Measurements from ENCODE around the gene SEPTIN1. TPM values are rescaled to one million over a fixed set of nuclear protein-coding genes. Genes with fewer than 3 reads are reported as not detected.
A peak's percentile ranks its signal among the peaks of the same experiment; 100 is the strongest.

The SEPTIN1 gene
- total and polyA plus RNA-seq, 7 experiments from 2014 or later, result 176 to 355 (median 201) TPM

DNA sequence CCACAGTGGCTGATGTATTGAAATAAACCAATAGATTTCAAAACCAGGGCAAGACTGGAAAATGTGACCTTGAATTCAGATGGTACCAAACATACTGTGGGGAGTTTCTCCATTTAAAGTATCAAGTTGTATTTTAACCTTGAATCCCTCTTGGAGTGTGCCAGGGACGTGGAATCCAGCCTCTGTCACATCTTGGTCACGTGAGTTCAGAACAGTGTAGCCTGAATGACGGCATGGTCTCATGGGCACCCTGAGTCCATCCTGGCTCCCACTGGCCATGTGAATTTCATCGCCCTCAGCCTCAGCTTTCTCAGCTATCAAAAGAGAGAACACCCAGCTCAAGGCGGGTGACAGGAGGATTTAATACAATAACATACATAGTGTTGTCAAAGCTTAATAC is 31.8 kb upstream of the SEPTIN1 start:
- no peak for ATAC-seq
- H3K27ac ChIP-seq (ENCODE audit: low read depth, low read length), result no peak overlapping the region
- Mint-ChIP-seq H3K4me3 (no peak overlapping the region), H3K27me3 (no peaks in the 10 kb centered on the region), H3K27ac (peak overlapping the region in 1 of 9 donors; percentile 10), H3K36me3 (peaks cover 0 to 5% (median 4%) of the 10 kb centered on the region in 5 donors), H3K4me1 (peaks cover 11 to 40% (median 27%) of the 10 kb centered on the region in 7 donors), H3K9me3 (no peaks in the 10 kb centered on the region)
- intact Hi-C loops (cut with micrococcal nuclease), result loop anchor here in 1 of 2 donors (10.0 kb wide), 1 partner anchor 609 kb away; the partner anchor contains the start of gene MAZ
- H3K36me3 ChIP-seq (ENCODE audit: control insufficient read depth in 2 of 3, insufficient read depth in 3 of 3, low read length in 3 of 3), result peaks cover 0 to 13% (median 0%) of the 10 kb centered on the region in 3 experiments
- H3K4me1 ChIP-seq (ENCODE audit: control insufficient read depth in 2 of 2, insufficient read depth in 2 of 2, low read length in 2 of 2), result peaks cover 6 to 14% of the 10 kb centered on the region in 2 donors
- H3K4me3 ChIP-seq (ENCODE audit: low read length), result no peak overlapping the region
- no peak for DNase-seq
- H3K9me3 ChIP-seq (ENCODE audit: control insufficient read depth in 2 of 3, low read length in 3 of 3), result no peaks in the 10 kb centered on the region
- H3K27me3 ChIP-seq (ENCODE audit: control insufficient read depth in 2 of 2, insufficient read depth in 2 of 2, low read length in 2 of 2), result no peaks in the 10 kb centered on the region
- POLR2A ChIA-PET, result interaction anchor here (0.6 kb wide), 1 partner anchor 164 kb away, joined by 4 read pairs; no protein-coding TSS in a partner anchor
- CTCF ChIA-PET, result interaction anchor here (0.6 kb wide), 1 partner anchor 40 kb away, joined by 4 read pairs; the partner anchor contains the start of gene MYL11

DNA sequence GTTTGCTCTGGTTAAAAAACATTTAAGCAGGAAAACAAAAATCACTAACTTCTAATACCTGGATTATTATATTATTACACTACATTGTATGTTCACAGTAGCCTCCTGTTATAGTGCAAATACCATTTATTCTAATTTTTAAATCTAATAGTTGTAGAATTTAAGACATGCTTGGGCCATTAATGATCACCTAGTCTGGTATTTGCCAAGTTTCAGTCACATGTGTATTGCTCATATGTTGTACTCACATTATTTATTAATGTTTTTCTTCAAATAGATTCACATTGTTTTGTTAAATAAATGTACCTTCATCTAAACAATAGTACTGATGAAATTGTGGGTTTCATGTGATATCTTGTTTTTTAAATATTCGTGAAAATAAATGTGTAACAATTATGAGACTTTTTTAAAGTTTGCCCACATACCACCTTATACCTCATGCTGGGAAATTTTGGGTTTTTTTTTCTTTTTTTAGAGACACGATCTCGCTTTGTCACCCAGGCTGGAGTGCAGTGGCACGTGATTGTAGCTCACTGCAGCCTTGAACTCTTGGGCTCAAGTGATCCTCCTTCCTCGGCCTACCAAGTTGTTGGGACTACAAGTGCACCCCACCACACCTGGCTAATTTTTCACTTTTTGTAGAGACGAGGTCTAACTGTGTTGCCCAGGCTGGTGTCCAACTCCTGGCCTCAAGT is 30.9 kb upstream of the SEPTIN1 start:
- no peaks in the 10 kb centered on the region for H3K27me3 ChIP-seq (ENCODE audit: control insufficient read depth in 2 of 2, insufficient read depth in 2 of 2, low read length in 2 of 2)
- Mint-ChIP-seq H3K27me3 (no peaks in the 10 kb centered on the region), H3K4me3 (no peak overlapping the region), H3K9me3 (no peaks in the 10 kb centered on the region), H3K4me1 (peaks cover 20 to 41% (median 27%) of the 10 kb centered on the region in 7 donors), H3K36me3 (peaks cover 0 to 5% (median 4%) of the 10 kb centered on the region in 5 donors), H3K27ac (peak overlapping the region in 1 of 9 donors; percentile 10)
- ATAC-seq (no peak), DNase-seq (no peak)
- H3K4me1 ChIP-seq (ENCODE audit: control insufficient read depth in 2 of 2, insufficient read depth in 2 of 2, low read length in 2 of 2), result peaks cover 2 to 13% of the 10 kb centered on the region in 2 donors
- H3K9me3 ChIP-seq (ENCODE audit: control insufficient read depth in 2 of 3, low read length in 3 of 3), result no peaks in the 10 kb centered on the region
- ChIA-PET CTCF (no interaction called here), POLR2A (no interaction called here)
- no peak overlapping the region for H3K4me3 ChIP-seq (ENCODE audit: low read length)
- peaks cover 0 to 13% (median 0%) of the 10 kb centered on the region in 3 experiments for H3K36me3 ChIP-seq (ENCODE audit: control insufficient read depth in 2 of 3, insufficient read depth in 3 of 3, low read length in 3 of 3)
- intact Hi-C loops (cut with micrococcal nuclease), result loop anchor here in 1 of 2 donors (10.0 kb wide), 1 partner anchor 608 kb away; the partner anchor contains the start of gene MAZ
- H3K27ac ChIP-seq (ENCODE audit: low read depth, low read length), result no peak overlapping the region

DNA sequence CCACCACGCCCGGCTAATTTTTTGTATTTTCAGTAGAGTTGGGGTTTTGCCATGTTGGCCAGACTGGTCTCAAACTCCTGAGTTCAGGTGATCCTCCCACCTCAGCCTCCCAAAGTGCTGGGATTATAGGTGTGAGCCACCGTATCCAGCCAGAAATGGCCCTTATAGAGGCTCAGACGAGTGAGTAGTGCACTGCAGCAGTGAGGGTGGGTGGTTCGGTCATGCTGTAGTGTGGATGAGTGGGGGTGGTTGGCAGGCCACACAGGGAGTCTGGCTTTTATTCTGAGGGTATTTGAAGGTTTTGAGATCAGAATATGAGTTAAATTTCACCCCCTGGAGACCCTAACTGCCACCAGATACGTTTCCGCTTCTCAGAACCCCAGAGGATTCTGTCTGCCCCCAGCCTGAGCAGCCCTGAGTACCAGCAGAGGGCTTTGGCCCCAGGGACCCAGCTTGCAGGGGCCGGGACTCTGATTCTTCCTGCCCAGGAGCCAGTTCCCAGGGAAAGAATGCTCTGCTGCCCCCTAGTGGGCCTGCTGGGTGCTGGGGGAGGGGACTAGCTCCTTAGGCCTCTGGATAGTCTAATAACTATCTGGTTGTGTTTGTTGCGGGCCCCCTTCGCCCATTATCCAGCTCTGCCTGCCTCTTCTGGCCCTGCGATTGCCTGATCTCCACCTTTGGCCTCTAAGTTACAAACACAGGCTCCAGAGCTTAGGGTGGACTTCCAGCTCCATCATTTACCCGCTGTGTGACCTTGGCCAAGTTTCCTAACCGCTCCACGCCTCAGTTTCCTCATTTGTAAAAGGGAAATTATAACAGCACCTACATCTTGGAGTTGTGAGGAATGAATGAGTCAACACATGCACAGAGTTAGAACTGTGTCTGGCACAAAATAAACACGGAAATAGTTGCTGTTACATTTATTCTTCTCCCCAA is 27.0 kb upstream of the SEPTIN1 start:
- DNase-seq (peak; percentile 83 to 96 (median 88)), ATAC-seq (peak; percentile 82)
- Mint-ChIP-seq H3K27me3 (peaks cover 0 to 4% (median 0%) of the 10 kb centered on the region in 5 donors), H3K27ac (peak overlapping the region in 8 of 9 donors; percentile 45 to 75 (median 60)), H3K4me1 (peaks cover 21 to 32% (median 27%) of the 10 kb centered on the region in 7 donors), H3K9me3 (peaks cover 0 to 5% (median 0%) of the 10 kb centered on the region in 11 donors), H3K4me3 (peak overlapping the region; percentile 40 to 96 (median 54)), H3K36me3 (peaks cover 0 to 5% (median 4%) of the 10 kb centered on the region in 5 donors)
- H3K4me3 ChIP-seq (ENCODE audit: low read length), result no peak overlapping the region
- ChIA-PET CTCF (interaction anchor here (0.6 to 2.0 kb wide), 30 partner anchors 9 to 367 kb away, joined by 3 to 13 read pairs (median 4); partner anchors contain the start of genes DCTPP1, SEPTIN1, TBC1D10B and TBX6), POLR2A (interaction anchor here (0.6 to 9.0 kb wide), 17 partner anchors 8 to 437 kb away, joined by 3 to 156 read pairs (median 4); partner anchors contain the start of genes CORO1A, DCTPP1, SEPTIN1 and TBC1D10B)
- H3K36me3 ChIP-seq (ENCODE audit: control insufficient read depth in 2 of 3, insufficient read depth in 3 of 3, low read length in 3 of 3), result peaks cover 0 to 13% (median 0%) of the 10 kb centered on the region in 3 experiments
- H3K27ac ChIP-seq (ENCODE audit: low read depth, low read length), result peak overlapping the region; percentile 74
- no peaks in the 10 kb centered on the region for H3K27me3 ChIP-seq (ENCODE audit: control insufficient read depth in 2 of 2, insufficient read depth in 2 of 2, low read length in 2 of 2)
- intact Hi-C loops (cut with micrococcal nuclease), result loop anchor here (1.0 to 10.0 kb wide), 12 partner anchors 39 to 605 kb away; partner anchors contain the start of genes ALDOA (in 2 of the 2), CD2BP2 (in 1 of the 2), MAPK3 (in 1 of the 2) and MAZ (in 1 of the 2)
- H3K4me1 ChIP-seq (ENCODE audit: control insufficient read depth in 2 of 2, insufficient read depth in 2 of 2, low read length in 2 of 2), result peaks cover 0 to 12% of the 10 kb centered on the region in 2 donors
- H3K9me3 ChIP-seq (ENCODE audit: control insufficient read depth in 2 of 3, low read length in 3 of 3), result no peaks in the 10 kb centered on the region

DNA sequence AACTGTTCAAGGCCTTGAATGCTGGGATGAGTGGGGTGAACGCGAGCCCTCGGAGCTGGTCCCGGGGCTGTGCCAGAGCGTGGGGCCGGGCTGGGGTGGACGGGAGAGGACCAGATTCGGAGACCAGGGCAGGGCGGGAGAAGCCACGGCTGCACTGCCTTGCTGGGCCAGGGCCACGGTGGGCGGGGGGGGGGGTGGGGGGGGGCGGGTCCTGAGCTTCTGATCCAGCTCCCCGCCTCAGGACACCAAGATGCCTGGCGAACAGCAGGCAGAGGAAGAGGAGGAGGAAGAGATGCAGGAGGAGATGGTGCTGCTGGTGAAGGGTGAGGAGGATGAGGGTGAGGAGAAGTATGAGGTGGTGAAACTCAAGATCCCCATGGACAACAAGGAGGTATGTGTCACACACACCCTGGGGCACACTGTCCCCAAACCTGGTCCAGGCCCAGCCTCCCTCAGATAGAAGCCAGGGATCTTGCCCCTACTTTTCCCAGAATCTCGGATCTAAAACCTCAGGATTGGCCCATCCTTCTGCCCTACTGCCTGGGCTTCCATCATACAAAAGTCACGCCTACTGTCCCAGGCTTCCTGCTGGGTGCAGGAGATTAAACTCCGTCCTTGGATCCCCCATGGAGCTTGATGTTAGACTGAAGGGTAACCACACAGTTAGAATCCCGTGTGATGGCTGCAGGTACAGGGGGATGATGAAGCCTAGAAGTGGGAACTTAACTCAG is 25.6 kb upstream of the SEPTIN1 start:
- H3K4me3 ChIP-seq (ENCODE audit: low read length), result peak overlapping the region; percentile 85
- CTCF ChIA-PET, result interaction anchor here (0.5 to 2.7 kb wide), 11 partner anchors 10 to 343 kb away, joined by 3 to 11 read pairs (median 4); partner anchors contain the start of genes FBRS, SEPTIN1, TBC1D10B and ZNF48

DNA sequence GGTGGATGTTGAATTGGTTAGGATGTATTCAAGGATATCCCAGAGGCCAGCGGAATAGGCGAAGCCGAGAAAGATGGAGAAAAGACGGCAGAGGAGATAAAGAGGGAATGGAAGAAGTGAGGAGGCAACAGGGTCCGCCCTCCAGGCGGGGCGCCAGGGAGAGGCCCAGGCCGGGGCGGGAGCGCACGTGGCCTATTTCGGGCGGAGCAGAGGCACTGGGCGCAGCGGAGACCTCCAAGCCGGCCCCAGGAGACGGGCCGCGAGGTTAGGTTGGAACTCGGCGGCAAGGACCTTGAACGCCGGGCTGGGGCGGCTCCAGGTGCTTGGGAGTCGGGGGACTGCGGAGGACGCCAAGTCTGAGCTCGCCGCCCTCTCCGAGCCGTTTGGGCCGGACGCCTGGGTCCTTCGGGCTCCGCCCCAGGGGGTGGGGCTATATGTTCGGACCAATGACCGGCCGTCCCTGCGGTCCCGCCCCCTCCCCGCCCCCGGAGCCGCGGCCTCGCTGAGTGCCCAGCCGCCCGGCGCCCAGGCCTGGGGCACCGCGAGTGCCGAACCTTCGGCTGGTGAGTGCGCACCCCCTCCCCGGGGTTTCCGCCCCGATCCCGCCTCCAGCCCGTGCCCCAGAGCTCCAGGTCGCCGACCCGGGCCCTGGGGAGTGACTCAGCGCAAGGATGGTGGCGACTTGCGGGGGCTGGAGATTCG is 24.9 kb upstream of the SEPTIN1 start, which contains the start of gene ZNF771:
TSS of gene ZNF771 (plus strand) at position 505 of the 702 bp plus-strand sequence. CDS start 448 bp downstream, outside the sequence.
- Histone ChIP-seq H3K9me3 (ENCODE audit: control insufficient read depth in 2 of 3, low read length in 3 of 3) (no peaks in the 10 kb centered on the region), H3K27me3 (ENCODE audit: control insufficient read depth in 2 of 2, insufficient read depth in 2 of 2, low read length in 2 of 2) (no peaks in the 10 kb centered on the region), H3K27ac (ENCODE audit: low read depth, low read length) (peak within 1 kb of the TSS; percentile 74), H3K4me3 (ENCODE audit: low read length) (peak within 1 kb of the TSS; percentile 85), H3K36me3 (ENCODE audit: control insufficient read depth in 2 of 3, insufficient read depth in 3 of 3, low read length in 3 of 3) (peaks cover 0 to 10% (median 0%) of the 10 kb centered on the region in 3 experiments), H3K4me1 (ENCODE audit: control insufficient read depth in 2 of 2, insufficient read depth in 2 of 2, low read length in 2 of 2) (peaks cover 0 to 12% of the 10 kb centered on the region in 2 donors)
- ATAC-seq (peak; percentile 93), DNase-seq (peak; percentile 66 to 93 (median 69))
- intact Hi-C loops (cut with micrococcal nuclease), result loop anchor here (1.0 to 10.0 kb wide), 13 partner anchors 10 to 432 kb away; partner anchors contain the start of genes MAPK3 (in 2 of the 2), SEPTIN1 (in 2 of the 2), ZNF48 (in 2 of the 2) and ALDOA (in 1 of the 2)
- Mint-ChIP-seq H3K4me1 (peaks cover 21 to 31% (median 27%) of the 10 kb centered on the region in 7 donors), H3K36me3 (peaks cover 0 to 5% (median 4%) of the 10 kb centered on the region in 5 donors), H3K9me3 (peaks cover 0 to 5% (median 0%) of the 10 kb centered on the region in 11 donors), H3K27me3 (peaks cover 0 to 4% (median 0%) of the 10 kb centered on the region in 5 donors), H3K4me3 (peak within 1 kb of the TSS; percentile 87 to 100 (median 97)), H3K27ac (peak within 1 kb of the TSS; percentile 83 to 97 (median 95))
- CTCF ChIA-PET, result interaction anchor here (0.7 to 2.7 kb wide), 10 partner anchors 9 to 495 kb away, joined by 3 to 11 read pairs (median 4); partner anchors contain the start of genes DCTPP1, SEPTIN1, TBC1D10B and ZNF48
- POLR2A ChIA-PET, result interaction anchor here (0.5 to 9.0 kb wide), 22 partner anchors 9 to 340 kb away, joined by 3 to 156 read pairs (median 4); partner anchors contain the start of genes CD2BP2, DCTPP1, SEPTIN1 and TBC1D10B

More for the DNA sequence above, 25.6 kb upstream of the SEPTIN1 start:
- ATAC-seq (no peak), DNase-seq (no peak)
- H3K4me1 ChIP-seq (ENCODE audit: control insufficient read depth in 2 of 2, insufficient read depth in 2 of 2, low read length in 2 of 2), result peaks cover 0 to 12% of the 10 kb centered on the region in 2 donors
- no peaks in the 10 kb centered on the region for H3K9me3 ChIP-seq (ENCODE audit: control insufficient read depth in 2 of 3, low read length in 3 of 3)
- H3K27ac ChIP-seq (ENCODE audit: low read depth, low read length), result peak overlapping the region; percentile 74
- H3K27me3 Mint-ChIP-seq, result peaks cover 0 to 4% (median 0%) of the 10 kb centered on the region in 5 donors
- peaks cover 0 to 5% (median 4%) of the 10 kb centered on the region in 5 donors for H3K36me3 Mint-ChIP-seq
- peaks cover 0 to 10% (median 0%) of the 10 kb centered on the region in 3 experiments for H3K36me3 ChIP-seq (ENCODE audit: control insufficient read depth in 2 of 3, insufficient read depth in 3 of 3, low read length in 3 of 3)
- H3K27ac Mint-ChIP-seq, result peak overlapping the region; percentile 15 to 78 (median 63)
- intact Hi-C loops (cut with micrococcal nuclease), result loop anchor here (1.0 to 10.0 kb wide), 15 partner anchors 9 to 433 kb away; partner anchors contain the start of genes CD2BP2 (in 2 of the 2), MAPK3 (in 2 of the 2), SEPTIN1 (in 2 of the 2) and ZNF48 (in 2 of the 2)
- POLR2A ChIA-PET, result interaction anchor here (0.6 to 9.0 kb wide), 21 partner anchors 9 to 341 kb away, joined by 3 to 156 read pairs (median 8); partner anchors contain the start of genes CORO1A, DCTPP1, SEPTIN1 and TBC1D10B
- peaks cover 21 to 32% (median 27%) of the 10 kb centered on the region in 7 donors for H3K4me1 Mint-ChIP-seq
- H3K27me3 ChIP-seq (ENCODE audit: control insufficient read depth in 2 of 2, insufficient read depth in 2 of 2, low read length in 2 of 2), result no peaks in the 10 kb centered on the region
- H3K4me3 Mint-ChIP-seq, result peak overlapping the region; percentile 65 to 100 (median 90)
- peaks cover 0 to 5% (median 0%) of the 10 kb centered on the region in 11 donors for H3K9me3 Mint-ChIP-seq

Data from naive thymus-derived CD4-positive, alpha-beta T cell (primary cell).